HG03060 (cell line): ENCODE results near the gene MYO9A.

ENCODE experiments used
- ATAC-seq: cut with Tn5 transposase; IDR thresholded peaks from one replicate; pipeline ENCODE4 v1.9.1; 2021; ENCODE audit warnings: low read depth, moderate number of reproducible peaks; ENCODE audit not compliant: unreplicated experiment

Gene MYO9A

DNA sequence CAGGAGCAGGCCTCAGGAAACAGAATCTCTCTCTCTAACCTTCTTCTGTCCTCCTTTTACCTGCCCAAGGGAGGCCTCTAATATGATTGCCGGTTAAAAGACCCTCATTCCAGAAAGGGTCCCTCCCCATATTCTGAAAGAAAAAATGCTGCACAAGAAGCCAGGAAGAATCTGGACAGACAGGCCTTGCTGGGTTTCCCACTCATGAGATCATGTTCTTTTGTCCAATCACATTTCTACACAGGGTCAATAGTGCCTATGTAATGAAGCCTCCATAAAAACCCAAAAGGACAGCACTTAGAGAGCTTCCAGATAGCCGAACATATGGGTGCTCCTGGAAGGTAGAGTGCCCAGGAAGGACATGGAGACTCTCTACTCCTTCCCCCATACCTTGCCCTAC is 146.0 kb downstream of the MYO9A start:
- ATAC-seq, result no peak

DNA sequence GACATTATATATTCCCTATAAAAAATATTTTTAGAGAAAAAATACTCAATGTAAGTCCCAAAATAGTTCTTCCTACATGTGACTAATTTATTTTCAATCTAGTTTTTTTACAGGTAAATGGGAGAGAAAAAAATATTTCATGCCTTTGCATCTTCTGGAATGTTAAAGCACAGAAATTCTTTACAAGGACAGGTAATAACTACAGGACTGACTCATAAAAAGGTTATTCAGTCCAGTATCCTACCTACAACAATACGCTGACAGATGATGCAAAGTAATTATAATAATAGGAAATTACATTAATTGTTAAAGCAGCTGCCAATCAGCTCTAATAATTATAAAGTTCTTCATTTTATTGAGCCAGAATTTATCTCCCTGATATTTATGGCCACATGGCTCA is 147.5 kb downstream of the MYO9A start:
- no peak for ATAC-seq

DNA sequence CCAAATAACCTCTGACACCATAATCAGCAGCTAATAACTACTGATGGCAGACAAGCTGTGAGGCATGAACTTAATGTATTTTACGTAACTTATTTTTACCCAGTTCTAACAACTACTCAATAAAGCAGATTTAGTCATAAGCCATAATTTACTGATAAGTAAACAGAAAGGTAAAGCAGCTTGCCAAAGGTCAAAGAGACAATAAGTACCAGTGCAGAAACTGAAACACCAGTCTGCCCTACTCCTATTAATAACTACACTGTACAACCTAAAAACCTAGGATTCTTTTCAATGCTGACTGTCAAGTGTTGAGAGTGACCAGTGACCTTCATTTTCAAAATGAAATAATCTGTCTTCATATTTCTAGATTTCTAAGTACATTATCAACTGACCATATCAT is 155.4 kb downstream of the MYO9A start:
- ATAC-seq, result no peak

GRCh38 chr15:71957026-71957425 is 160.9 kb downstream of the MYO9A start:
- no peak for ATAC-seq

DNA sequence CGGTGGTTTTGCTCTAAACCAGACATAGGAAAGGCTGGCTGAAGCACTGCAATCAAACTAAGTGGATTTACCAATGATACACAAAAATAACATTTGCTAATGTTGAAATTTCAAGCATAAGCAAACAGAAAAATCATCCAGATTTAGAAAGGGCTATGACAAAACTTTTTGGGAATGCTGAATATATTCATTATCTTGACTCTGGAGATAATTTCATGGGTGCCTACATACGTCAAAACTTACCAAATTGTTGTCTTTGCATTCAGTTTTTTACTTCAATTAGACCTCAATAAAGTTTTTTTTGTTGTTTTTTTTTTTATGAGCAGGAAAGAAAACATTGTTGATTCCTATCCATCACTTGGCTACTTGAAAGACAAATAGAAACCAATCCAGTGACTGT is 166.8 kb downstream of the MYO9A start:
- ATAC-seq, result no peak

- ATAC-seq, result no peak
Measured at GRCh38 chr15:71945012-71945411, 172.9 kb downstream of the MYO9A start.

GRCh38 chr15:71943806-71944205 is 174.1 kb downstream of the MYO9A start:
- ATAC-seq, result no peak

DNA sequence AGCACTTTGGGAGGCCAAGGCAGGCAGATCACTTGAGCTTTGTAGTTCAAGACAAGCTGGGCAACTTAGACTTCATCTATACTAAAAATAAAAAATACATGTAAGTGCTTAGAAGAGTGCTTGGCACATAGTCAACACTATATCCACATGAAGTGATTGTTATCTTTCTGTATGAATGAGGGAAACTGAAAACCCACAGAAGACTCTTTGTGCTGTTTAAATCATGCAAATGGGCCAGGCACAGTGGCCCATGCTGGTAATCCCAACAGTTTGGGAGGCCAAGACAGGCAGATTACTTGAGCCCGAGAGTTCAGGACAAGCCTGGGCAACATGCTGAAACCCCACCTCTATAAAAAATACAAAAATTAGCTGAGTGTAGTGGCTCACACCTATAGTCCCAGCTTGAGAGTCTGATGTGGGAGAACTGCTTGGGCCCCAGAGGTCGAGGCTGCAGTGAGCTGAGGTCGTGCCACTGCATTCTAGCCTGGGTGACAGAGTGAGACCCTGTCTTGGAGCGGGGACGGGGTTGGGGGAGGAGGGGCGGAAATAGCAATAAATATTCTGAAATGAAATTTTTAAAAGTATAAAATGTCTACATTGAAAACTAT is 177.9 kb downstream of the MYO9A start:
- ATAC-seq, result no peak

GRCh38 chr15:71937650-71938311 is 180.2 kb downstream of the MYO9A start:
- ATAC-seq, result no peak

DNA sequence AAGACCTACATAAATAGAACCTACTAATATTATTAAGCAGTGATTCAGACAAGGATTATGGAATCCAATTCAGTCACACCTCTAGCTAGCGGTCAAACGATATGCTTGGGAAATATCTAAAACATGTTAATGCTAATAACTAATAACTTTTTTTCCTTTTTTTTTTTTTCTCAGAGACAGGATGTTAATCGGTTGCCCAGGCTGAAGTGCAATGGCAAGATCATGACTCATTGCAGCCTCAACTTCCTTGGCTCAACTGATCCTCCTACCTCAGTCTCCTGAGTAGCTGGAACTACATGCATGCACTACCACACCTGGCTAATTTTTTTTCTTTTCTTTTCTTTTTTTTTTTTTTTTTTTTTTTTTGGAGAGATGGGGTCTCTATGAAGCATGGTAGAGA is 183.5 kb downstream of the MYO9A start:
- no peak for ATAC-seq

DNA sequence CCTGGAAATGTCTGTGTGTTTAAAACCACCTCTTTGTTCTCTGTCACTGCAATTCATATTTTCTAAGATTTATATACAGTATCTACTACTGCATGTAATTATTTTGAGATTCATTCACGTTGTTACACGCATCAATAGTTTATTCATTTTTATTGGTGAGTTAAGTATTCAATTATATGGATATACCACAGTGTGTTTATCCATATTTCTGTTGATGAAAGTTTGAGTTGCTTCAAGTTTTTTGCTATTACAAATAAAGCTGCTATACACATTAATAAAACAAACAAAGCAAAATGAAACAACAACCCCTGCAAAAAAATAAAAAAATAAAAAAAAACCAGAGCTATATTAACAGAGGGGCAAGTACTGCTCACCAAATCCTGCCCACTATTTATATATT is 185.3 kb downstream of the MYO9A start:
- ATAC-seq, result no peak

DNA sequence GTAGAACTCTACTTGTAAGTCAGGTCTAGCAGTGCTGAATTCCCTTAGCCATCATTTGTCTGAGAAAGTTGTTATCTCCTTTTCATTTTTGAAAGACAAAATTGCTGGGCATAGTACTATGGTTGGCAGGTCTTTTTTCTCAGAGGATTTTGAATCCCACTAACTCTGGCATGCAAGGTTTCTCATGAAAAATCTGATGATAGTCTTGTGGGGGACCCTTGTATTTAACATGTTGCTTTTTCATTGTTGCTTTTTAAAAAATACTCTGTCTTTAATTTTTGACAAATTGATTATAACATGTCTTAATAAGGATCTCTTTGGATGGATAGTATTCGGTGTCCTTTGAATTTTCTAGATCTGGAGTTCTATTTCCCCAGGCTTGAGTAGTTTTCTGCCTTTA is 186.7 kb downstream of the MYO9A start:
- ATAC-seq, result no peak

- ATAC-seq, result no peak
Measured at GRCh38 chr15:71925145-71925544, 192.8 kb downstream of the MYO9A start.

DNA sequence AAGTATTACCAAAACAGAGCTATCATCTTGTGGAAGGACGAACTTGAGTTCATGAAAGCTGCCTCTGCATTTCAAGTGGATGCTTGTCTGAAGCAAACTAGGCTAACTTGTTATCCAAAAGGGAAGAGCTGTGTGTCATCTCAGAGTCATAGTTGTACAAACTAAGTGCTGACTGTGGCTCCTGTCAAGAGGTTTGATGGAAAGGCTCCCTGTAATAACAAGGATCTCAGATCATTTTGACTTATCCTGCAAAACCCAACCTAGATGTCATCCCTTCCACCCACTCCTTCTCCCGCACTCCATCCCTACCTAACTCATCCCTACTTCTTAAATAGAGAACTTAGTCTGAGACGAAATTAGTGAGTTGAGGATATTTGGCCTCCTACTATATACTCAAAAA is 196.8 kb downstream of the MYO9A start:
- no peak for ATAC-seq

DNA sequence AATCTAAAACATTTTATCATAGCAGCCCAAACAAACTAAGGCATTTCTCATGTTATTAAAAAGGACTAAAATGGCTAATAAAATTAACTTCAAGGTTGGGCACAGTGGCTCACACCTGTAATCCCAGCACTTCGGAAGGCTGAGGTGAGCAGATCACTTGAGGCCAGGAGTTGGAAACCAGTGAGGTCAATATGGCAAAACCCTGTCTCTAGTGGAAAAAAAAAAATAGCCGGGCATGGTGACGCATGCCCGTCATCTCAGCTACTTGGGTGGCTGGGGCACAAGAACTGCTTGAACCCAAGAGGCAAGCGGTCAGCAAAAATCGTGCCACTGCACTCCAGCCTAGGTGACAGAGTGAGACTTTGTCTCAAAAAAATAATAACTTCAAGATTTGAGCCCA is 197.4 kb downstream of the MYO9A start:
- ATAC-seq, result no peak

DNA sequence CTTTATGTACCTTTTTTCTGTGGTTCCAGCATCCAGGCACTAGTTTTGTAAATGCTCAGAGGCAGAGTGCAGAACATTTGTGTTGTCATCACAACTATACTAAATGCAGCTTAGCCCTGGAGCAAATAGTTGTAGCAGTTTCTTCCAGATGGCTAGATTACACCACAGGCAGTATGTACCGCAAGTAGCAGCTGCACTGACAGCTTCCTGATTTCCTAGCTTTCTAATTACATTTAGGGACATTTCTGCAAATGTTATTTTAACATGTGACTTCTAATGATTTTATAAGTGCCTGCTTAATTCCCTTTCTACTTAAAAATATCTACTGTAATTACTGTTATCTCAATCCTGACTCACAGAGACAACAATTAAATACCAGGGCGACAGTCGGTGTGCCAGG is 201.1 kb downstream of the MYO9A start:
- no peak for ATAC-seq

- ATAC-seq, result no peak
Measured at GRCh38 chr15:71914092-71914491, 203.9 kb downstream of the MYO9A start.

- no peak for ATAC-seq
Measured at GRCh38 chr15:71899674-71900073, 218.3 kb downstream of the MYO9A start.

GRCh38 chr15:71893691-71894090 is 224.3 kb downstream of the MYO9A start:
- no peak for ATAC-seq

DNA sequence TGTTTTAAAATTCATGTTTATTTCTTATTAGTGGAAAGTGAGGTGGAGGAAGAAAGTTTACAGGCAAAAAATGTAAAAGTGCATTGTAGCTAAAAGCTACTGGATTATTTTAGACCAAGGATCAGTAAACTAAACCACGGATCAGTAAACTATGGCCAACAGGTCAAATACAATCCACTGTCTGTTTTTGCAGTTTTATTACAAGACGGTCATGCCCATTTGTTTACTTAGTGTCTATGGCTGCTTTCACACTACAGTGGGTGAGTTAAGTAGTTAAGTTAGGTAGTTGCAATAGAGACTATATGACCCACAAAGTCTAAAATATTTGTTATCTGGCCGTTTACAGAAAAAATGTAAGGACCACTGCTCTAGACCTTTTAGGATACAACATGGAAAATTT is 225.6 kb downstream of the MYO9A start:
- no peak for ATAC-seq

DNA sequence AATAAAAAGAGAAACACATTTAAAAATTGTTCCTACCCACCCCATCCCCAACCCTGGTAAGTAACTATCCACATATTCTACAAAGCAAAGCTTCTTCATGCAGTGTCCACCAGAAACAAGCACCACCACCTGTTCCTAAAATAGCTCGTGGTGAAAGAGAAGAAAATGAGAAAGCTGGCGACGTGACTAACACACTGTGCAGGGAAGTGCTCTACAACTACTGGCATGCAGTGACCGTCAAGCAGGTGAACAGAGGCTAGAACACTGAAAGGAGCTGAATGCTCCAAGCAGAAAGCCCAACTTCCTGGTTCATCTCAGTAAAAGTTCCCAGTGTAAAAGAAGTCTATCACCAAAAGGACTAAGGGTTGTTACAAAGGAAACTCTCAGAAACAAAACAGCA is 226.9 kb downstream of the MYO9A start:
- no peak for ATAC-seq

DNA sequence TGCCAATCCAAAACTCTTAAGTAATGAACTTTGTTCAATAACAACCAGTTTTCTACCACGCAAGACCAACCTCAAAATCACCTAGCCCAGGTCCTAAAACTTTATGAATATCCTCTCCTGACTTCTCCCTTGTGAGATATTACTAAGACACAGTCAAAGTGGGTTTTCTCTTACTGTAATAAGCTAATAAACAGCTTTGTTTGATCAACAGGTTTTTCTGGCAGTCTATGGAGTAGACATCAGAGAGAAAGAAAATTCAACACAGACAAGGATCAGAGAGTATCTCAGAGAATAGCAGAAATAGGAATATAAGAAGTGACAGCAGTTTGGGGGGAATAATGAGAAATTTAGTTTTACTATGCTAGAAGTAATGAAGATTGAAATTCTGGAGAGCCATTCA is 228.0 kb downstream of the MYO9A start:
- no peak for ATAC-seq

DNA sequence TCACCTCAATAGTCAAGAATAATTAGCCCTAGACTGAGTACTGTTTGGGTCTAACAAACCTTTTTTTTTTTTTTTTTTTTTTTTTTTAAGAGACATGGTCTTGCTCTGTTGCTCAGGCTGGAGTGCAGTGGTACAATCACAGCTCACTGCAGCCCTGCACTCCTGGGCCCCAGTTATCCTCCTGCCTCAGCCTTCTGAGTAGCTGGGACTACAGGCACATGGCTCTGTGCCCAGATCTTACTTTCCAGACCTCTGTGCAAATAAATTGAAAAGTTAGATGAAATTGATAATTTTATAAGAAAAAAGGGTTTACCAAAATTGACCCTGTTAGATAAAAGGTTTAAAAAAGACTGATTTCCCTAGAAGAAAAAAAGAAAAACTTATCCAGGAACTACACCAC is 228.6 kb downstream of the MYO9A start:
- ATAC-seq, result no peak
